CD14-positive monocyte (primary cell): ENCODE results near the gene PARD6B. TPM values are rescaled to one million over a fixed set of nuclear protein-coding genes. Genes with fewer than 3 reads are reported as not detected.
"Not testable (repeated sequence)": the region's sequence is repeated elsewhere in the genome, so short reads cannot be mapped to it uniquely, and the experiment has no call there.

Experiments
- DNase-seq, 3 donors: peaks; one replicate each; pipeline ENCODE4 v3.0.0-alpha.2; 2011 to 2022
- H2AFZ ChIP-seq: 2 replicates; pipeline ENCODE4 v1.6.0; 2012; ENCODE audit warnings: mild to moderate bottlenecking, low read depth, low read length, inconsistent platforms; ENCODE audit not compliant: insufficient read depth, poor library complexity, severe bottlenecking
- H3K27ac ChIP-seq, 2 donors: 1 replicate in 1 of 2; 2 replicates in 1 of 2; pipeline ENCODE4 v1.5.1; 2012 to 2013; ENCODE audit warnings: low read length in 2 of 2, control low read depth in 1 of 2, inconsistent platforms in 1 of 2, low read depth in 1 of 2, mild to moderate bottlenecking in 1 of 2
- H3K27me3 ChIP-seq, 2 donors: one replicate each; pipeline versions ENCODE4 v1.6.0 to v1.6.1; 2011 to 2013; ENCODE audit warnings: low read length in 2 of 2; ENCODE audit not compliant: control insufficient read depth in 2 of 2, insufficient read depth in 2 of 2
- H3K36me3 ChIP-seq, 2 donors: replicated peaks in 1 of 2; 1 replicate in 1 of 2; 2 replicates in 1 of 2; pipeline versions ENCODE4 v1.5.1 to v1.6.1; 2012 to 2013; ENCODE audit warnings: low read length in 2 of 2, control low read depth in 1 of 2, inconsistent platforms in 1 of 2, mild to moderate bottlenecking in 1 of 2; ENCODE audit not compliant: insufficient read depth in 2 of 2, control insufficient read depth in 1 of 2
- H3K4me1 ChIP-seq, 2 donors: 1 replicate in 1 of 2; 2 replicates in 1 of 2; pipeline versions ENCODE4 v1.5.1 to v1.6.1; 2012 to 2013; ENCODE audit warnings: low read length in 2 of 2, control low read depth in 1 of 2, inconsistent platforms in 1 of 2, mild to moderate bottlenecking in 1 of 2, moderate library complexity in 1 of 2; ENCODE audit not compliant: insufficient read depth in 2 of 2, control insufficient read depth in 1 of 2
- H3K4me2 ChIP-seq: replicated peaks from 2 replicates; pipeline ENCODE3; 2012; ENCODE audit warnings: low read length, moderate library complexity, mild to moderate bottlenecking; ENCODE audit not compliant: poor library complexity, severe bottlenecking; ENCODE audit errors: extremely low read depth
- H3K4me3 ChIP-seq, 3 experiments: fragments of 200-600 bp in 1 of 3; sonication (generic) in 1 of 3; replicated peaks in 1 of 3; 1 replicate in 2 of 3; 2 replicates in 1 of 3; pipeline ENCODE4 v1.5.1; 2011 to 2013; ENCODE audit warnings: low read length in 3 of 3, mild to moderate bottlenecking in 3 of 3, control low read depth in 2 of 3, low read depth in 2 of 3, inconsistent platforms in 1 of 3, moderate library complexity in 1 of 3
- H3K79me2 ChIP-seq: 2 replicates; pipeline ENCODE4 v1.6.0; 2012; ENCODE audit warnings: mild to moderate bottlenecking, control low read depth, inconsistent platforms, low read length, moderate library complexity; ENCODE audit not compliant: insufficient read depth
- H3K9ac ChIP-seq: 2 replicates; pipeline ENCODE4 v1.6.0; 2017; ENCODE audit warnings: low read length, mild to moderate bottlenecking; ENCODE audit not compliant: insufficient read depth, poor library complexity, severe bottlenecking
- H3K9me3 ChIP-seq, 2 donors: replicated peaks in 1 of 2; 1 replicate in 1 of 2; 2 replicates in 1 of 2; pipeline versions ENCODE4 v1.5.1 to v1.6.1; 2012 to 2013; ENCODE audit warnings: low read length in 2 of 2, control low read depth in 1 of 2; ENCODE audit not compliant: control insufficient read depth in 1 of 2, insufficient read depth in 1 of 2
- H4K20me1 ChIP-seq: 2 replicates; pipeline ENCODE4 v1.6.0; 2012; ENCODE audit warnings: mild to moderate bottlenecking, low read length, control low read depth, moderate library complexity; ENCODE audit not compliant: insufficient read depth
- H3K27ac Mint-ChIP-seq, 7 donors: one replicate each; pipeline ENCODE4 v1.8.0; 2020; ENCODE audit warnings: mild to moderate bottlenecking in 7 of 7, mixed read lengths in 7 of 7, moderate library complexity in 6 of 7, inconsistent platforms in 2 of 7
- H3K27me3 Mint-ChIP-seq, 3 donors: one replicate each; pipeline ENCODE4 v1.8.0; 2021 to 2022; ENCODE audit warnings: low read depth in 3 of 3, mild to moderate bottlenecking in 3 of 3, mixed read lengths in 3 of 3, moderate library complexity in 3 of 3, inconsistent platforms in 1 of 3
- H3K36me3 Mint-ChIP-seq, 2 donors: one replicate each; pipeline ENCODE4 v1.8.0; 2020; ENCODE audit warnings: mixed read lengths in 2 of 2, inconsistent platforms in 1 of 2, mild to moderate bottlenecking in 1 of 2
- H3K4me1 Mint-ChIP-seq: one replicate; pipeline ENCODE4 v1.8.0; 2020; ENCODE audit warnings: mild to moderate bottlenecking, mixed read lengths
- H3K4me3 Mint-ChIP-seq, 2 donors: one replicate each; pipeline ENCODE4 v1.8.0; 2020; ENCODE audit warnings: mild to moderate bottlenecking in 2 of 2, mixed read lengths in 2 of 2, moderate library complexity in 1 of 2
- H3K9me3 Mint-ChIP-seq, 7 donors: one replicate each; pipeline ENCODE4 v1.8.0; 2020 to 2022; ENCODE audit warnings: mixed read lengths in 7 of 7, mild to moderate bottlenecking in 6 of 7, moderate library complexity in 6 of 7, inconsistent platforms in 2 of 7
- WGBS: methylation state at CpG from one replicate; pipeline ENCODE4 v1.1.5; 2013; ENCODE audit warnings: missing lambda C conversion rate; ENCODE audit not compliant: insufficient coverage; 5-methylcytosine and 5-hydroxymethylcytosine counted together
- intact Hi-C, 2 donors: fragments of 100-400 bp; cut with micrococcal nuclease; formaldehyde crosslinking; loops; one replicate each; pipeline versions ENCODE4 v1.15.0 to v1.15.1; 2023
- polyA plus RNA-seq, 3 donors: library from polyadenylated mRNA; depleted of rRNA in 1 of 3; unstranded in 2 of 3; stranded (reverse) in 1 of 3; fragments of 300-500 nt in 2 of 3; fragments of >200 nt in 1 of 3; fragmentation: Illumina TruSeq in 2 of 3; gene quantifications; 1 replicate in 2 of 3; 2 replicates in 1 of 3; pipeline ENCODE4 v1.2.3, GENCODE V29; 2012 to 2021
- TF ChIP-seq, protein P1 (sequence below): fragments of 200-600 bp; IDR thresholded peaks from one replicate; pipeline ENCODE4 v1.8.0; 2022; ENCODE audit warnings: antibody characterized with exemption, mild to moderate bottlenecking

Gene PARD6B
- polyA plus RNA-seq, 3 donors = 0.04 to 0.13 (median 0.13) TPM

DNA sequence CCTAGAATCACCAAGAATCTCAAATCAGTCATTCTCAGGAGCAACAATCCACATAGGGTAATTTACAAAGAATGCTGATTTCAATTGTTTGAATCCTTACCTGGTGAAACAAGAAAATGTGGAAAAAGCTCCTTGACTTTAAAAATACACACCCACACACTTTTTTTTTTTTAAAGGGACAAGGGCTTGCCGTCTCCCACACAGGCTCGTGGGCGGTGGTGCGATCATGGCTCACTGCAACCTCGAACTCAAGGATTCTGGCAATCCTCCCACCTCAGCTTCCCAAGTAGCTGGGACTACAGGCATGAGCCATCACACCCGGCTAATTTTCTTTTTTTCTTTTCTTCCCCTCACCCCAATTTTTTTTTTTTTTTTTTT lies 30.7 kb downstream of the PARD6B start:
- Histone ChIP-seq H3K4me3 (no peak overlapping the region), H3K27me3 (no peaks in the 10 kb centered on the region), H3K4me1 (no peaks in the 10 kb centered on the region), H3K27ac (no peak overlapping the region), H2AFZ (no peak overlapping the region), H3K36me3 (no peaks in the 10 kb centered on the region), H3K4me2 (no peak overlapping the region), H3K9ac (no peak overlapping the region), H4K20me1 (no peaks in the 10 kb centered on the region), H3K79me2 (no peaks in the 10 kb centered on the region), H3K9me3 (no peaks in the 10 kb centered on the region)
- WGBS = 100% methylated on average over 5 of the region's 6 CpGs
- Mint-ChIP-seq H3K27me3 (peaks cover 0 to 4% (median 2%) of the 10 kb centered on the region in 3 donors), H3K36me3 (no peaks in the 10 kb centered on the region), H3K9me3 (no peaks in the 10 kb centered on the region), H3K4me3 (no peak overlapping the region), H3K27ac (no peak overlapping the region), H3K4me1 (peaks cover 3% of the 10 kb centered on the region)
- intact Hi-C loops = no loop called here
- DNase-seq = no peak
- TF ChIP-seq, protein P1, sequence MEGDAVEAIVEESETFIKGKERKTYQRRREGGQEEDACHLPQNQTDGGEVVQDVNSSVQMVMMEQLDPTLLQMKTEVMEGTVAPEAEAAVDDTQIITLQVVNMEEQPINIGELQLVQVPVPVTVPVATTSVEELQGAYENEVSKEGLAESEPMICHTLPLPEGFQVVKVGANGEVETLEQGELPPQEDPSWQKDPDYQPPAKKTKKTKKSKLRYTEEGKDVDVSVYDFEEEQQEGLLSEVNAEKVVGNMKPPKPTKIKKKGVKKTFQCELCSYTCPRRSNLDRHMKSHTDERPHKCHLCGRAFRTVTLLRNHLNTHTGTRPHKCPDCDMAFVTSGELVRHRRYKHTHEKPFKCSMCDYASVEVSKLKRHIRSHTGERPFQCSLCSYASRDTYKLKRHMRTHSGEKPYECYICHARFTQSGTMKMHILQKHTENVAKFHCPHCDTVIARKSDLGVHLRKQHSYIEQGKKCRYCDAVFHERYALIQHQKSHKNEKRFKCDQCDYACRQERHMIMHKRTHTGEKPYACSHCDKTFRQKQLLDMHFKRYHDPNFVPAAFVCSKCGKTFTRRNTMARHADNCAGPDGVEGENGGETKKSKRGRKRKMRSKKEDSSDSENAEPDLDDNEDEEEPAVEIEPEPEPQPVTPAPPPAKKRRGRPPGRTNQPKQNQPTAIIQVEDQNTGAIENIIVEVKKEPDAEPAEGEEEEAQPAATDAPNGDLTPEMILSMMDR = no peak

- no peaks in the 10 kb centered on the region for H3K79me2 ChIP-seq
- no peak for DNase-seq
- Mint-ChIP-seq H3K27ac (peak overlapping the region in 1 of 7 donors; percentile 66), H3K4me3 (no peak overlapping the region), H3K4me1 (peaks cover 6% of the 10 kb centered on the region), H3K36me3 (no peaks in the 10 kb centered on the region), H3K9me3 (no peaks in the 10 kb centered on the region), H3K27me3 (peaks cover 0 to 4% (median 2%) of the 10 kb centered on the region in 3 donors)
- no peak overlapping the region for H3K27ac ChIP-seq
- H3K4me2 ChIP-seq = no peak overlapping the region
- H3K9ac ChIP-seq = no peak overlapping the region
- no peak overlapping the region for H3K4me3 ChIP-seq
- no peaks in the 10 kb centered on the region for H4K20me1 ChIP-seq
- WGBS = 92% methylated on average over 2 of the region's 12 CpGs
- H3K36me3 ChIP-seq = no peaks in the 10 kb centered on the region
- intact Hi-C loops = no loop called here
- TF ChIP-seq, protein P1 = no peak
- no peaks in the 10 kb centered on the region for H3K4me1 ChIP-seq
- H2AFZ ChIP-seq = no peak overlapping the region
- H3K27me3 ChIP-seq = no peaks in the 10 kb centered on the region
- H3K9me3 ChIP-seq = no peaks in the 10 kb centered on the region
Observed at GRCh38 chr20:50762435-50763220, 31.2 kb downstream of the PARD6B start.

DNA sequence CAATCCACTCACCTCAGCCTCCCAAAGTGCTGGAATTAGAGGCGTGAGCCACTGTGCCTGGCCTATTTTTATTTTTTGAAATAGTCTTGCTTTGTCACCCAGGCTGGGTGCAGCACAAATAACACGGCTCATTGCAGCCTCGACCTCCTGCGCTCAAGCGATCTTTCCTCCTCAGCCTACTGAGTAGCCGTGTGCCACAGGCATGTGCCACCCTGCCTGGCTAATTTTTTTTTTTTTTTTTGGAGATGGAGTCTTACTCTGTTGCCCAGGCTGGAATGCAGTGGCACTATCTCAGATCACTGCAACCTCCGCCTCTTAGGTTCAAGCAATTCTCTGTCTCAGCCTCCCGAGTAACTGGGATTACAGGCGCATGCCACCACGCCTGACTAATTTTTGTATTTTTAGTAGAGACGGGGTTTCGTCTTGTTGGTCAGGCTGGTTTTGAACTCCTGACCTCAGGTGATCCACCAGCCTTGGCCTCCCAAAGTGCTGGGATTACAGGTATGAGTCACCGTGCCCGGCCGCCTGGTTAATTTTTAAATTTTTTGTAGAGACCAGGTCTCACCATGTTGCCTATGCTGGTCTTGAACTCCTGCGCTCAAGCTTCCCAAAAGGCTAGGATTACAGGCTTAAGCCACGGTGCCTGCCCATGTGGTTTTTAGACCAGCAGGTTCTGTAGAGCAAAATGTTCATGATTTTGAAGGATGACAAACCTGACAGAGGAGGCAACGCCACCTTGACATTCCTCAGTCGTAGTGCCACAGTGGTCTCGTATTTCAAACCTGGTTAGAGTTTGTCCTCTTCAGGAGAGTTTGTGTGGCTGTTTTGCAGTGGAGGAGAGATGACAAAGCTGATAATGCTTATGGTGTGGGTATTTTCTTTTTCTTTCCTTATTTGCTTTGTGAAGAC lies 32.4 kb downstream of the PARD6B start:
- H3K9me3 Mint-ChIP-seq, H3K9me3 ChIP-seq, DNase-seq, H3K27me3 Mint-ChIP-seq, H3K27me3 ChIP-seq, H3K4me3 Mint-ChIP-seq, H3K4me1 ChIP-seq, H2AFZ ChIP-seq, H3K36me3 ChIP-seq, H3K79me2 ChIP-seq, H3K4me1 Mint-ChIP-seq, H3K36me3 Mint-ChIP-seq, intact Hi-C loops, H3K4me2 ChIP-seq, H3K27ac ChIP-seq, H3K4me3 ChIP-seq, H3K27ac Mint-ChIP-seq, H4K20me1 ChIP-seq, H3K9ac ChIP-seq: not testable (repeated sequence)
- WGBS = 96% methylated on average over 19 of the region's 20 CpGs
